Chondrocyte (in vitro differentiated cells): Measurements from ENCODE around the gene AK2. TPM values are rescaled to one million over a fixed set of nuclear protein-coding genes. Genes with fewer than 3 reads are reported as not detected.

Experiments
- DNase-seq: peaks from one replicate; pipeline ENCODE4 v3.0.0; 2021; ENCODE audit warnings: mixed read lengths, low spot score
- H3K27ac Mint-ChIP-seq: one replicate; pipeline ENCODE4 v1.8.0; 2021; ENCODE audit warnings: mild to moderate bottlenecking, moderate library complexity, mixed read lengths; ENCODE audit not compliant: unreplicated experiment
- H3K27me3 Mint-ChIP-seq: 2 replicates; pipeline ENCODE4 v1.8.0; 2021; ENCODE audit warnings: low read depth, mixed read lengths
- H3K36me3 Mint-ChIP-seq: 2 replicates; pipeline ENCODE4 v1.8.0; 2021; ENCODE audit warnings: low read depth, mixed read lengths
- H3K4me1 Mint-ChIP-seq: 2 replicates; pipeline ENCODE4 v1.8.0; 2021; ENCODE audit warnings: low read depth, mild to moderate bottlenecking, mixed read lengths
- H3K4me3 Mint-ChIP-seq: one replicate; pipeline ENCODE4 v1.8.0; 2021; ENCODE audit warnings: mild to moderate bottlenecking, moderate library complexity, mixed read lengths; ENCODE audit not compliant: unreplicated experiment
- H3K9me3 Mint-ChIP-seq: 2 replicates; pipeline ENCODE4 v1.8.0; 2021; ENCODE audit warnings: low read depth, mixed read lengths
- total RNA-seq: library from RNA; stranded (reverse); gene quantifications from 3 replicates; pipeline ENCODE4 v1.2.1, GENCODE V29; 2021
- TF ChIP-seq, protein P1 (sequence below): fragments of 200-600 bp; sonication (generic); IDR thresholded peaks from 2 replicates; pipeline ENCODE4 v1.5.0; 2021; ENCODE audit warnings: antibody characterized with exemption, mild to moderate bottlenecking, moderate library complexity

Gene AK2
- total RNA-seq, 1 donor from 2014 or later, result 94.9 TPM

DNA sequence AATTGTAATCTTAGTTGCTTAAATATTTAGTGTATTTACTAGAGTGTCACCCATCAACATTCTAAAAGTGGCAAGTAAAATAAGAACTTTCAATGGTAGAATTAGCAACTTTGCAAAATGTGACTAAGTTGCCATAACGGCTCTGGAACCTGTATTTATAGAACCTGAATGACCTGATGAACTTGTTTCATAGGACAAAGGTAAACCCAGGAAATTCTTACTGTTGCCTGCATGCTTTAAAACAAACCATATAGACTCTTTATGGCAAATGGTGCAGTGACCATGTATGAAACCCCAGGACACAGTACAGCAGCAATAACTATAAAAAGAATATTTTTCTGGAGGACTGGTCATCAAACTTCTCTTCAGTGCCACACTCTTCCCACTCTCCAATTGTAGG lies 22.9 kb downstream of the AK2 start:
- no peak overlapping the region for H3K27ac Mint-ChIP-seq
- H3K4me1 Mint-ChIP-seq, result peaks cover 21% of the 10 kb centered on the region
- H3K27me3 Mint-ChIP-seq, result no peaks in the 10 kb centered on the region
- DNase-seq, result no peak
- TF ChIP-seq, protein P1, sequence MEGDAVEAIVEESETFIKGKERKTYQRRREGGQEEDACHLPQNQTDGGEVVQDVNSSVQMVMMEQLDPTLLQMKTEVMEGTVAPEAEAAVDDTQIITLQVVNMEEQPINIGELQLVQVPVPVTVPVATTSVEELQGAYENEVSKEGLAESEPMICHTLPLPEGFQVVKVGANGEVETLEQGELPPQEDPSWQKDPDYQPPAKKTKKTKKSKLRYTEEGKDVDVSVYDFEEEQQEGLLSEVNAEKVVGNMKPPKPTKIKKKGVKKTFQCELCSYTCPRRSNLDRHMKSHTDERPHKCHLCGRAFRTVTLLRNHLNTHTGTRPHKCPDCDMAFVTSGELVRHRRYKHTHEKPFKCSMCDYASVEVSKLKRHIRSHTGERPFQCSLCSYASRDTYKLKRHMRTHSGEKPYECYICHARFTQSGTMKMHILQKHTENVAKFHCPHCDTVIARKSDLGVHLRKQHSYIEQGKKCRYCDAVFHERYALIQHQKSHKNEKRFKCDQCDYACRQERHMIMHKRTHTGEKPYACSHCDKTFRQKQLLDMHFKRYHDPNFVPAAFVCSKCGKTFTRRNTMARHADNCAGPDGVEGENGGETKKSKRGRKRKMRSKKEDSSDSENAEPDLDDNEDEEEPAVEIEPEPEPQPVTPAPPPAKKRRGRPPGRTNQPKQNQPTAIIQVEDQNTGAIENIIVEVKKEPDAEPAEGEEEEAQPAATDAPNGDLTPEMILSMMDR, result no peak
- H3K36me3 Mint-ChIP-seq, result peaks cover 28% of the 10 kb centered on the region
- H3K4me3 Mint-ChIP-seq, result no peak overlapping the region
- H3K9me3 Mint-ChIP-seq, result no peaks in the 10 kb centered on the region

DNA sequence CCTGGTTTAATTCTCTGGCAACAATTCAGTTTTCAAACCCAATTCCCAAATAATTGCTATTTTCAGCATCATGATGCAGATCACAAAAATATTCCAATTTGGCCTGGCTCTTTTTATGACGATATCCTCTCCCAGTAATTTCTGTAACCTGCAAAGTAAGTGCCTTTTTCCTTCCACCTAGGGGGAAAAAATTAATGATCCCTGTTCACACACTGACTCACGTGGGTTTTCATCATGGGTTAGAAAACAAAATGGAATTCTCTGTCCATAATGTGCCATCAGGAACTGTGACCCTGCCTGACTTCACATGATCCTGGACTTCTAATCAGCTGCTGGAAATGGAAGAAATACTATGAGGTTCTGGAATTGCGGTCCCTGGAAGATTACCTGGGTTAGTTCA lies 24.5 kb downstream of the AK2 start:
- Mint-ChIP-seq H3K4me1 (peaks cover 26% of the 10 kb centered on the region), H3K9me3 (no peaks in the 10 kb centered on the region), H3K27ac (no peak overlapping the region), H3K27me3 (no peaks in the 10 kb centered on the region), H3K4me3 (no peak overlapping the region), H3K36me3 (peaks cover 26% of the 10 kb centered on the region)
- TF ChIP-seq, protein P1, result no peak
- no peak for DNase-seq

- Mint-ChIP-seq H3K27ac (peak overlapping the region; percentile 52), H3K4me3 (no peak overlapping the region), H3K9me3 (no peaks in the 10 kb centered on the region), H3K36me3 (peaks cover 25% of the 10 kb centered on the region), H3K27me3 (no peaks in the 10 kb centered on the region), H3K4me1 (peaks cover 33% of the 10 kb centered on the region)
- DNase-seq, result no peak
- TF ChIP-seq, protein P1, result no peak
Measured at GRCh38 chr1:33010932-33011731, 25.6 kb downstream of the AK2 start.

DNA sequence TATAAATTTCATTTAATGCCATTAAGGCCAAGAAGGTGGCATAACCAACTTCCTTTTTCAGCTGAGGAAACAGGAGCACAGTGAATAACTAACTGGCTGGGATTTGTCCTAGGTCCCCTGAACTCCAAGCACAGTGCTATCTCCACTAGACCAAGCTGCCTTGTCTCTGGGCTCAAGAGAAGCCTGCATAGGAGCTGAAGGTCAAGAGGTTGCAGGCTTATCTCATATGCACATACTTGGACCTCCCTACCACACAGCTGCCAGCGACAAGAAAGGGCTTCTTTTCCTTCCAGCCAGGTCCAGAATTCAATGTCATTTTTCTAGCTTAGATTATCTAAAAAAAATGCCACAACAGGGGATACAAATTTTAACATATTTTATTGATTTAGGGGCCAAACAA lies 27.1 kb downstream of the AK2 start:
- Mint-ChIP-seq H3K27ac (no peak overlapping the region), H3K4me3 (no peak overlapping the region), H3K4me1 (peaks cover 40% of the 10 kb centered on the region), H3K9me3 (no peaks in the 10 kb centered on the region), H3K27me3 (no peaks in the 10 kb centered on the region), H3K36me3 (peaks cover 25% of the 10 kb centered on the region)
- TF ChIP-seq, protein P1, result no peak
- no peak for DNase-seq

DNA sequence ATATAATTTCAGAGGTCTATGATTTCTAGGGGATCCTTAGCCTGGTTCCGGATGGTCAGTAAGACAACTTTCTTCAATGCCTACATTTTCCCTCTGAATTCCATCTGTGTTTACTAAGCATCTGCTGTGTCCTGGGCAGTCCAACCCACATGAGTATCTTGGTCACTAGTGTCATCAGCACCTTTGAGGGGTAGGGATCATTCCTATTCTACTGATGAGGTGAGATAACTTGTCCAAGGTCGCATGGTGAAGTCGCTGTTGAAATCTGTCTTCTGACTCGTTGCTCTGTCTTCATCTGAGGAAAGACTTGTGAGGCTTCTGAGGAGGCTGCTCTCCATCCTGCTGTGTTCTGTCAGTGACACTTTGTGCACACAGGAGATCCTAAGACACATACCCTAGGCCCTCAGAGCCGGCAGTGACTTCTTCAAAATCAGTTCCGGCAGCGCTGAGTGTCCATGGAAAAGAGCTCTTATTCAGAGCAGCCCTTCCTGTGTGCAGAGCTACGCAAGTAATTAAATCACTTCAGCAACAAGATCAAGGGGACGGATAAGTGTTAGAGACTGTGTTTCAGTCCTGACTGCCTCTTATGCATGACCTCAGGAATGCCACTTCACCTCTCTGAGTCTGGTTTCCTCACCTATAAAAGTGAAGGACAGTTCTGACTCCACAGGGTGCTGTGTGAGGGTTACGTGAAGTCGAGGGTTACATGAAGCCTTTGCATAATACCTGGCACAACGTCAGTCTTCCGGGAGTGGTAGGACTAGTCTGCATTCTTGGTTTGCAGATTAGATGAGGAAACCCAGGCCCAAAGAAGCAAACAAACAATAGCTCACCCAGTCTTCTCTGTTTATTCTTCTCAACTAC lies 28.4 kb downstream of the AK2 start:
- no peak overlapping the region for H3K27ac Mint-ChIP-seq
- H3K4me1 Mint-ChIP-seq, result peaks cover 42% of the 10 kb centered on the region
- no peaks in the 10 kb centered on the region for H3K27me3 Mint-ChIP-seq
- TF ChIP-seq, protein P1, result no peak
- H3K4me3 Mint-ChIP-seq, result no peak overlapping the region
- H3K9me3 Mint-ChIP-seq, result no peaks in the 10 kb centered on the region
- peaks cover 18% of the 10 kb centered on the region for H3K36me3 Mint-ChIP-seq
- no peak for DNase-seq
